ENCODE measurements around the gene WDR3.

Gene WDR3

DNA sequence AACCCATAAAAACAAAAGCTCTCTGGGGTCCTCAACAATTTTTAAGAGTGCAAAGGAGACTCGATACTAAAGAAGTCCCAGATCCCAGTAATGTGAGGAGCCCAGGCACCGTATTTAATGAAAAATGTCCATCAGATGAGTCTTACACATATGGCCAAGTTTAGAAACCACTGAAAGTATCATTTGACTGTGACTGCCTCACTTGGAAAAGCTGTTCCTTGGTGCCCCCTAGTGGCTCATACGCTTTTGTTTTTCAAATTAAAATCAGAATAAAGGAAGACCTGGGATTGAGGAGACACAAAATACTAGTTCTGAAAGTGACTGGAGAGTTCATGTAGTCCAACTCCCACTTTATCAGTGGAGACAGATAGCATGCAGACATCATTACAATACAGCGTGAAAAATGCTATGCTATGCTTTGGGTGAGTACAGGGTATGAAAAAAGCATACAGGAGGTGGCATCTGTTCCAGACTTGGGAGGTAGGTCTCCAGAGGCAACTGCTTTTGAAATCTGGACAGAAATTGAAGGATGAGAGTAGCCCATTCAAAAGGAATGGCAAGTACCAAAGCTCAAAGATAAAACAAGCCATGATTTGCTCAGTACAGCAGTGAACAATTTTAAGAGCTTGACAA, 33.9 kb upstream of the WDR3 start:
- no peaks in the 10 kb centered on the region for H3K4me1 ChIP-seq (ENCODE audit: insufficient read depth, insufficient read length)
- H3K36me3 ChIP-seq (ENCODE audit: insufficient read depth, insufficient read length, low read length), result peaks cover 45% of the 10 kb centered on the region
- DNase-seq (ENCODE audit: low read depth, low spot score), result peak; percentile 80
- TF ChIP-seq ZNF274 (IDR thresholded peaks at IDR 0.05; ENCODE audit: low read depth, low read length) (no peak), SUZ12 (IDR thresholded peaks at IDR 0.05; ENCODE audit: extremely low read depth, insufficient read depth, insufficient read length) (no peak), YY1 (IDR thresholded peaks at IDR 0.05; ENCODE audit: insufficient read depth, insufficient read length) (no peak)
- H3K4me3 ChIP-seq (ENCODE audit: insufficient read length, low read depth), result no peak overlapping the region
- no peaks in the 10 kb centered on the region for H3K9me3 ChIP-seq (ENCODE audit: insufficient read depth, low read length)
- no peaks in the 10 kb centered on the region for H3K27me3 ChIP-seq (ENCODE audit: insufficient read depth, insufficient read length)
- H3K9ac ChIP-seq (ENCODE audit: insufficient read length, low read depth), result no peak overlapping the region

DNA sequence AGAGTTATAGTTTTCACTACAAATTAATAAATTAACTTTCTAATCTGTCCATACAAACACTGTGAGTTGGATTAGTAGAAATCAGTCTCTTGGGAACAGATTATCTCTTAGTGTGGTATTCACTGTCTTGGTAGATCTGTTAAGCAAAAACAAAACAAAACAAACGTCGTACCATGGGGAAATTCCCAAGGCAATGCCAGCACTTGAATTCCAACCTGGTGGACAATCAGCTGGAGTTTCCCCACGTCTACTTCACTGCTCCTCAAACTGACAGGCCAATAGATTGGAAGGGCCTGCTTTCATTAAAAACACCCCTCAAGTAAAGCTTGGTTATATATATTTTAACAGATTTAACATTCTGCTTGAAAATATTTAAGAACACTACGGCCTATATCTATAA, 32.0 kb upstream of the WDR3 start:
- peaks cover 60% of the 10 kb centered on the region for H3K36me3 ChIP-seq (ENCODE audit: insufficient read depth, insufficient read length, low read length)
- no peak for TF ChIP-seq SUZ12 (IDR thresholded peaks at IDR 0.05; ENCODE audit: extremely low read depth, insufficient read depth, insufficient read length)
- no peak for TF ChIP-seq YY1 (IDR thresholded peaks at IDR 0.05; ENCODE audit: insufficient read depth, insufficient read length)
- TF ChIP-seq ZNF274 (IDR thresholded peaks at IDR 0.05; ENCODE audit: low read depth, low read length), result no peak
- H3K27me3 ChIP-seq (ENCODE audit: insufficient read depth, insufficient read length), result no peaks in the 10 kb centered on the region
- no peak overlapping the region for H3K9ac ChIP-seq (ENCODE audit: insufficient read length, low read depth)
- H3K4me1 ChIP-seq (ENCODE audit: insufficient read depth, insufficient read length), result no peaks in the 10 kb centered on the region
- no peak for DNase-seq (ENCODE audit: low read depth, low spot score)
- H3K9me3 ChIP-seq (ENCODE audit: insufficient read depth, low read length), result no peaks in the 10 kb centered on the region
- H3K4me3 ChIP-seq (ENCODE audit: insufficient read length, low read depth), result no peak overlapping the region

DNA sequence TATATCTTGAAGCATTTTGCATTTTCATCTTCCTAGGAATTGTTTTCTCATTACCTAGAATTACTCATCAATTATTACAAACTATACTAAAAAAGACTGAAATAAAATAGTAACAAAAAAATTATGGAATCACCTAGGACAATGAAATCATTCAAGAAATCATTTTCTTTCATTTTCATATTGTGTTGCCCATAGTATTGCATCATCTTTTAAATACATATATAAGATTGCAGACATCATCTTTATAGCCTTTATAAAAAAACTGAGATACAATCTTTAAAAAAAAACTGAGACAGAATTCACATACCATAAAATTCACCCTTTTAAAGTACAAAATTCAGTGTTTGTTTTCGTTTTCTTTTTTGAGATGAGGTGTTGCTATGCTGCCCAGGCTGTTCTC, 29.7 kb upstream of the WDR3 start:
- DNase-seq (ENCODE audit: low read depth, low spot score), result no peak
- Histone ChIP-seq H3K9me3 (ENCODE audit: insufficient read depth, low read length) (no peaks in the 10 kb centered on the region), H3K36me3 (ENCODE audit: insufficient read depth, insufficient read length, low read length) (peaks cover 67% of the 10 kb centered on the region), H3K27me3 (ENCODE audit: insufficient read depth, insufficient read length) (no peaks in the 10 kb centered on the region), H3K9ac (ENCODE audit: insufficient read length, low read depth) (no peak overlapping the region), H3K4me3 (ENCODE audit: insufficient read length, low read depth) (no peak overlapping the region), H3K4me1 (ENCODE audit: insufficient read depth, insufficient read length) (no peaks in the 10 kb centered on the region)
- TF ChIP-seq ZNF274 (IDR thresholded peaks at IDR 0.05; ENCODE audit: low read depth, low read length) (no peak), SUZ12 (IDR thresholded peaks at IDR 0.05; ENCODE audit: extremely low read depth, insufficient read depth, insufficient read length) (no peak)

DNA sequence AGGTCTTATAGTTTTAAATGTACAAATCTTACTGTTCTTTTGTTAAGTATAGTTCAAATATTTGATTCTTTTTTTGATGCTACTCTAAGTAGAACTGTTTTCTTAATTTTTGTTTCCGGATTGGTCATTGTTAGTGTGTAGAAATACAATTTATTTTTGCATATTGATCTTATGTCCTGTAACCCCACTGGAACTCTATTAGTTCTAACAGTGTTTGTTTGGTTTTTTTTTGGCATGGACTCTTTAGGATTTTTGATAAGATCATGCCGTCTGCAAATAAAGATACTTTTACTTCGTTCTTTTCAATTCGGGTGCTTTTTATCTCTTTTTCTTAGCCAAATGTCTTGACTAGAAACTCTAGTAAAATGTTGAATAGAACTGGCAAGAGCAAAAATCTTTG, 26.6 kb upstream of the WDR3 start:
- Histone ChIP-seq H3K4me3 (ENCODE audit: insufficient read length, low read depth) (no peak overlapping the region), H3K36me3 (ENCODE audit: insufficient read depth, insufficient read length, low read length) (peaks cover 71% of the 10 kb centered on the region), H3K27me3 (ENCODE audit: insufficient read depth, insufficient read length) (no peaks in the 10 kb centered on the region), H3K9ac (ENCODE audit: insufficient read length, low read depth) (no peak overlapping the region), H3K9me3 (ENCODE audit: insufficient read depth, low read length) (no peaks in the 10 kb centered on the region), H3K4me1 (ENCODE audit: insufficient read depth, insufficient read length) (no peaks in the 10 kb centered on the region)
- DNase-seq (ENCODE audit: low read depth, low spot score), result no peak
- TF ChIP-seq ZNF274 (IDR thresholded peaks at IDR 0.05; ENCODE audit: low read depth, low read length), result no peak
- no peak for TF ChIP-seq YY1 (IDR thresholded peaks at IDR 0.05; ENCODE audit: insufficient read depth, insufficient read length)
- TF ChIP-seq SUZ12 (IDR thresholded peaks at IDR 0.05; ENCODE audit: extremely low read depth, insufficient read depth, insufficient read length), result no peak

DNA sequence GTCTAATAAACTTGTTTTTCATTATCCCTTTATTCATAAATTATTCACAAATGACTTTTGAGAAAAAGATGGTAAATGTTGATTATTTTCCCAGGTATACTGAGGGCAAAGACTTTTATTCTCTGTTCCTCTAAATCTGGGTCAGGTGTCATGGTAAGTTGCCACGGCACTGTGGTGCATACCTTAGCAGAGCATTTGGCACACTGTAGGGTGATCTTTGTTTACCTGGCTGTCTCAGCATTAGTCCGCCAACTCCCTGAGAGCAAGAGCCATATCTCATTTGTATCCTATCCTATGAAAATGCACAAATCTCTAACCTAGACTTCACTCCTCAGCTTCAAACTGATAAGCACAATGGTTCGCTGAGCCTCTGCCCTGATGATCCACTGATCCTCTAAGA, 25.1 kb upstream of the WDR3 start:
- DNase-seq (ENCODE audit: low read depth, low spot score), result no peak
- H3K9me3 ChIP-seq (ENCODE audit: insufficient read depth, low read length), result no peaks in the 10 kb centered on the region
- no peaks in the 10 kb centered on the region for H3K4me1 ChIP-seq (ENCODE audit: insufficient read depth, insufficient read length)
- H3K36me3 ChIP-seq (ENCODE audit: insufficient read depth, insufficient read length, low read length), result peaks cover 66% of the 10 kb centered on the region
- no peaks in the 10 kb centered on the region for H3K27me3 ChIP-seq (ENCODE audit: insufficient read depth, insufficient read length)
- TF ChIP-seq SUZ12 (IDR thresholded peaks at IDR 0.05; ENCODE audit: extremely low read depth, insufficient read depth, insufficient read length), result no peak
- TF ChIP-seq ZNF274 (IDR thresholded peaks at IDR 0.05; ENCODE audit: low read depth, low read length), result no peak
- TF ChIP-seq YY1 (IDR thresholded peaks at IDR 0.05; ENCODE audit: insufficient read depth, insufficient read length), result no peak
- H3K4me3 ChIP-seq (ENCODE audit: insufficient read length, low read depth), result no peak overlapping the region
- H3K9ac ChIP-seq (ENCODE audit: insufficient read length, low read depth), result no peak overlapping the region

DNA sequence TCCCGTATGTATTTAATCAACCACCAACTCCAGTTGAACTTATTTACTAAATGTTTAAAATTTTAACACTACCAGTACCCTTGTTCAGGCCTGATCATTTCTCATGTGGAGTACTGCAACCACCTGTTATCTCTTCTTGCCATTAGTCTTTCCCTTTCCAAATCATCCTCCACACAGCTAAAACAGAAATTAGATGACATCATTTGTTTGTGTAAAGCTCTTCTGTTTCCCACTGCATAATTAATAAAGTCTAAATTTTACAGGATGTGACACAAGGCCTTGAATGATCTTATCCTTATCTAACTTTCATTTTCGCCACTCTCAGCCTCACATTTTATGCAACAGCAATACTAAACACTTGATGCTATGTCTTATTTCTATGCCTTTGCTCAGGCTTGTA, 24.5 kb upstream of the WDR3 start:
- no peak for DNase-seq (ENCODE audit: low read depth, low spot score)
- no peak overlapping the region for H3K9ac ChIP-seq (ENCODE audit: insufficient read length, low read depth)
- no peaks in the 10 kb centered on the region for H3K4me1 ChIP-seq (ENCODE audit: insufficient read depth, insufficient read length)
- H3K27me3 ChIP-seq (ENCODE audit: insufficient read depth, insufficient read length), result no peaks in the 10 kb centered on the region
- no peaks in the 10 kb centered on the region for H3K9me3 ChIP-seq (ENCODE audit: insufficient read depth, low read length)
- H3K4me3 ChIP-seq (ENCODE audit: insufficient read length, low read depth), result no peak overlapping the region
- H3K36me3 ChIP-seq (ENCODE audit: insufficient read depth, insufficient read length, low read length), result peaks cover 71% of the 10 kb centered on the region
- TF ChIP-seq ZNF274 (IDR thresholded peaks at IDR 0.05; ENCODE audit: low read depth, low read length), result no peak
- no peak for TF ChIP-seq YY1 (IDR thresholded peaks at IDR 0.05; ENCODE audit: insufficient read depth, insufficient read length)
- TF ChIP-seq SUZ12 (IDR thresholded peaks at IDR 0.05; ENCODE audit: extremely low read depth, insufficient read depth, insufficient read length), result no peak

DNA sequence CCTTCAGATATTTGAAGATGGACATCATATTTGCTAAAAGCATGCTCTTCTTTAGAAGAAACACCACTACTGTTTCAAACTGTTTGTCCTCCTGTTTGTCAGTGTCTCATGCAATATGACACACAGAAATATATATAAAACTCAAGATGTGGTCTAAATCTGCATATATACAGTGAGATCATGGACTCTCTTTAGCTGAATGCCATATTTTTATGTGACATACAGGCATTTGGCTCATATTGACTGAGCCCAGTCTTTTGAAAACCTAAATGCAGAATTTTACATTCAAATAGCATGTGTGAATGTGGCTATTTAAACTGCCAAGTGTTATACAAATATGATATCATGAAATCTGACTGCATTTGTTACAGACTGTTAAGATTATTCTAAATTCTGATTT, 18.5 kb upstream of the WDR3 start:
- Histone ChIP-seq H3K9me3 (ENCODE audit: insufficient read depth, low read length) (no peaks in the 10 kb centered on the region), H3K4me1 (ENCODE audit: insufficient read depth, insufficient read length) (no peaks in the 10 kb centered on the region), H3K9ac (ENCODE audit: insufficient read length, low read depth) (no peak overlapping the region), H3K4me3 (ENCODE audit: insufficient read length, low read depth) (no peak overlapping the region), H3K36me3 (ENCODE audit: insufficient read depth, insufficient read length, low read length) (peaks cover 81% of the 10 kb centered on the region), H3K27me3 (ENCODE audit: insufficient read depth, insufficient read length) (no peaks in the 10 kb centered on the region)
- no peak for DNase-seq (ENCODE audit: low read depth, low spot score)
- TF ChIP-seq SUZ12 (IDR thresholded peaks at IDR 0.05; ENCODE audit: extremely low read depth, insufficient read depth, insufficient read length), result no peak
- no peak for TF ChIP-seq YY1 (IDR thresholded peaks at IDR 0.05; ENCODE audit: insufficient read depth, insufficient read length)
- TF ChIP-seq ZNF274 (IDR thresholded peaks at IDR 0.05; ENCODE audit: low read depth, low read length), result no peak
